Gastroesophageal sphincter (tissue), 4 donors: ENCODE measurements around the gene GNG4. TPM values are rescaled to one million over a fixed set of nuclear protein-coding genes. Genes with fewer than 3 reads are reported as not detected.

ENCODE experiments used
- ATAC-seq: fragments of 150-250 bp; one replicate; pipeline ENCODE4 v1.9.1; 2016; ENCODE audit warnings: mild to moderate bottlenecking, moderate library complexity
- H3K27ac ChIP-seq, 4 donors: fragments of 200-600 bp; sonication (generic) in 3 of 4; 1 replicate in 3 of 4; 2 replicates in 1 of 4; pipeline ENCODE4 v1.5.1; 2016 to 2019
- H3K27me3 ChIP-seq: fragments of 200-600 bp; sonication (generic); one replicate; pipeline ENCODE4 v1.5.1; 2019
- H3K36me3 ChIP-seq, 2 donors: fragments of 200-600 bp; sonication (generic); one replicate each; pipeline ENCODE4 v1.5.1; 2019; ENCODE audit warnings: control low read depth in 1 of 2
- H3K4me1 ChIP-seq, 3 donors: fragments of 200-600 bp; sonication (generic); 1 replicate in 2 of 3; 2 replicates in 1 of 3; pipeline ENCODE4 v1.5.1; 2016 to 2019; ENCODE audit warnings: control low read depth in 2 of 3
- H3K4me3 ChIP-seq, 2 donors: fragments of 200-600 bp; sonication (generic); one replicate each; pipeline ENCODE4 v1.5.1; 2019; ENCODE audit warnings: mild to moderate bottlenecking in 1 of 2, moderate library complexity in 1 of 2
- H3K9me3 ChIP-seq, 3 donors: fragments of 200-600 bp; sonication (generic); one replicate each; pipeline ENCODE4 v1.5.1; 2017 to 2019; ENCODE audit warnings: control low read depth in 2 of 3
- EP300 ChIP-seq: sonication (generic); formaldehyde crosslinking; IDR thresholded peaks from one replicate; pipeline ENCODE4 v1.6.1; 2017; ENCODE audit warnings: antibody characterized with exemption, mild to moderate bottlenecking
- POLR2A ChIP-seq, 2 donors: fragments of 450-650 bp; IDR thresholded peaks; one replicate each; pipeline ENCODE4 v1.6.1; 2017; ENCODE audit warnings: antibody characterized with exemption in 2 of 2, mild to moderate bottlenecking in 2 of 2, moderate library complexity in 1 of 2
- POLR2AphosphoS5 ChIP-seq: sonication (generic); formaldehyde crosslinking; IDR thresholded peaks from one replicate; pipeline ENCODE4 v1.6.1; 2017; ENCODE audit warnings: antibody characterized with exemption
- WGBS, 2 donors: methylation state at CpG; one replicate each; pipeline ENCODE4 v1.1.5; 2018; ENCODE audit warnings: low coverage in 1 of 2; 5-methylcytosine and 5-hydroxymethylcytosine counted together
- total RNA-seq, 4 donors: library from RNA; depleted of rRNA; stranded (reverse); fragments of >200 nt; gene quantifications; one replicate each; pipeline ENCODE4 v1.1.0, GENCODE V29; 2016
- TF ChIP-seq, protein P1 (sequence below), 4 experiments: fragments of 200-600 bp in 2 of 4; fragments of 450-650 bp in 2 of 4; sonication (generic) in 1 of 4; IDR thresholded peaks; one replicate each; pipeline ENCODE4 v1.5.1; 2017 to 2019; ENCODE audit warnings: antibody characterized with exemption in 4 of 4, mild to moderate bottlenecking in 2 of 4, moderate library complexity in 2 of 4

Gene GNG4
- total RNA-seq, 4 donors from 2014 or later = 0.40 to 0.73 (median 0.52) TPM; not detected in 1

DNA sequence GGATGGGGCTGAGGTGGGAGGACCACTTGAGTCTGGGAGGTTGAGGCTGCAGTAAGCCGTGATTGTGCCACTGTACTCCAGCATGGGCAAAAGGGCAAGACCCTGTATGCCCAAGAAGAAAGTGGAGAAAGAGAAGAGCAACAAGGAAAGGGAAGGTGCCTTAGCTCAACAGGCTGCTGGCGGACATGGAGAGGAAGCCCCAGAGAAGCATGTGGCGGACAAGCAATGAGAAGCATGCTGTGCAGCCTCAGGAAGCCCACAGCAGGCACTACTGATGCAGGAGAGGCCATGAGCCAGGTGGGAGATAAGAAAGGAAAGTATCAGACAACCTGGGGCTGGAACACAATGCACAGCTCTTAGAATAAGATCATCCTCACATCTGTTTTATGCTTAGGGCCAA, 32.6 kb upstream of the GNG4 start:
- Histone ChIP-seq H3K27ac (no peak overlapping the region), H3K9me3 (no peaks in the 10 kb centered on the region), H3K4me1 (no peaks in the 10 kb centered on the region), H3K36me3 (peaks cover 0 to 78% of the 10 kb centered on the region in 2 donors), H3K27me3 (no peaks in the 10 kb centered on the region), H3K4me3 (no peak overlapping the region)
- 87 to 94% methylated on average over 3 of the region's 3 CpGs for WGBS, 2 donors
- no peak for ATAC-seq
- TF ChIP-seq POLR2AphosphoS5 (no peak), EP300 (no peak), POLR2A (IDR thresholded peaks at IDR 0.05) (no peak)
- TF ChIP-seq, protein P1, sequence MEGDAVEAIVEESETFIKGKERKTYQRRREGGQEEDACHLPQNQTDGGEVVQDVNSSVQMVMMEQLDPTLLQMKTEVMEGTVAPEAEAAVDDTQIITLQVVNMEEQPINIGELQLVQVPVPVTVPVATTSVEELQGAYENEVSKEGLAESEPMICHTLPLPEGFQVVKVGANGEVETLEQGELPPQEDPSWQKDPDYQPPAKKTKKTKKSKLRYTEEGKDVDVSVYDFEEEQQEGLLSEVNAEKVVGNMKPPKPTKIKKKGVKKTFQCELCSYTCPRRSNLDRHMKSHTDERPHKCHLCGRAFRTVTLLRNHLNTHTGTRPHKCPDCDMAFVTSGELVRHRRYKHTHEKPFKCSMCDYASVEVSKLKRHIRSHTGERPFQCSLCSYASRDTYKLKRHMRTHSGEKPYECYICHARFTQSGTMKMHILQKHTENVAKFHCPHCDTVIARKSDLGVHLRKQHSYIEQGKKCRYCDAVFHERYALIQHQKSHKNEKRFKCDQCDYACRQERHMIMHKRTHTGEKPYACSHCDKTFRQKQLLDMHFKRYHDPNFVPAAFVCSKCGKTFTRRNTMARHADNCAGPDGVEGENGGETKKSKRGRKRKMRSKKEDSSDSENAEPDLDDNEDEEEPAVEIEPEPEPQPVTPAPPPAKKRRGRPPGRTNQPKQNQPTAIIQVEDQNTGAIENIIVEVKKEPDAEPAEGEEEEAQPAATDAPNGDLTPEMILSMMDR (IDR thresholded peaks at IDR 0.05) = no peak

DNA sequence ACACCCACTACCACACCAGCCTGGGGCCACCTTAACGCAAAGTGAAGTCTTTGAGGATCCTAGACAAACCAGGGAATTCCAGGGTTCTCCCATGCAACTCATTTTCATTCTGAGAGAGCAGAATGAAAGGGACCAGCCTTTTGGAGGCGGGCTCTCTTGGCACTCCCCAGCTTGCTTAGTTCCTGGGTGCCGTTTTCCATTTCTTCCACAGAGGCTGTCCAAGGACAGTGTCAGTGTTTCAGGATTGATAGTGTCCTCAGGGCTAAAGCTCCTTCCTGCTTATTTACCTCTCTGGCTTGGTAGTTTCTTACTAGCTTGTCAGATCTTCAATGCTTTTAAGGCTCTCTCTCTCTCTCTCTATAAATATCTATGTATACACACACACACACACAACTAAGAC, 30.1 kb upstream of the GNG4 start:
- Histone ChIP-seq H3K4me1 (no peaks in the 10 kb centered on the region), H3K36me3 (peaks cover 0 to 78% of the 10 kb centered on the region in 2 donors), H3K9me3 (peaks cover 0 to 4% (median 0%) of the 10 kb centered on the region in 3 donors), H3K27me3 (no peaks in the 10 kb centered on the region), H3K4me3 (no peak overlapping the region), H3K27ac (no peak overlapping the region)
- no peak for ATAC-seq
- TF ChIP-seq POLR2AphosphoS5 = no peak
- no peak for TF ChIP-seq EP300
- WGBS, 2 donors = 83 to 100% methylated on average over 1 to 3 of the region's 3 CpGs

DNA sequence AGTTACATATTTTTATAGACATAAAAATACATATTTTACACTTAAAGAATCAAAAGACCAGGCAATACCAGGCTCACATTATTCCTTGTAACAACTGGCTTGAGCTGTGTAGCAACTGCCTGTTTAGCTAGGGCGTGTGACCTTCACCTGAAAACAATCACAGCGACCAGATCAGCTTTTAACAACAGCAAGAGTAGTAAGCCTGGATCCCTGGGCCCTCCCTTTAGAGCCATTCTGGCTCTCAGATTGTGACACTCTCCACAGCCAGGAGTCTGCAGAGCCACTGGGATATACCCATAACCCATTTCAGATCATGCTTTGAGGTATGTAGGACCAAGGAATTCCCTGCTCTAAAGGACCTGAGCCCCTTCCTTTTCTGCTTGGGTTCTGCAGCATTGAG, 29.4 kb upstream of the GNG4 start:
- H3K9me3 ChIP-seq = peaks cover 0 to 4% (median 0%) of the 10 kb centered on the region in 3 donors
- TF ChIP-seq, protein P1 (IDR thresholded peaks at IDR 0.05) = no peak
- TF ChIP-seq EP300 (no peak), POLR2AphosphoS5 (no peak), POLR2A (IDR thresholded peaks at IDR 0.05) (no peak)
- H3K27ac ChIP-seq = no peak overlapping the region
- peaks cover 0 to 78% of the 10 kb centered on the region in 2 donors for H3K36me3 ChIP-seq
- H3K4me3 ChIP-seq = no peak overlapping the region
- H3K4me1 ChIP-seq = no peaks in the 10 kb centered on the region
- ATAC-seq = no peak
- 93 to 100% methylated on average over 1 to 2 of the region's 2 CpGs for WGBS, 2 donors
- no peaks in the 10 kb centered on the region for H3K27me3 ChIP-seq

GRCh38 chr1:235675152-235675890, 25.7 kb upstream of the GNG4 start:
- WGBS, 2 donors = 95 to 96% methylated on average over 4 to 7 of the region's 10 CpGs
- H3K36me3 ChIP-seq = peaks cover 0 to 81% of the 10 kb centered on the region in 2 donors
- ATAC-seq = no peak
- TF ChIP-seq POLR2AphosphoS5 = no peak
- no peak for TF ChIP-seq EP300
- no peak for TF ChIP-seq POLR2A (IDR thresholded peaks at IDR 0.05)
- TF ChIP-seq, protein P1 (IDR thresholded peaks at IDR 0.05) = no peak
- H3K9me3 ChIP-seq = peaks cover 0 to 19% (median 2%) of the 10 kb centered on the region in 3 donors
- H3K4me1 ChIP-seq = no peaks in the 10 kb centered on the region
- H3K27me3 ChIP-seq = no peaks in the 10 kb centered on the region
- no peak overlapping the region for H3K4me3 ChIP-seq
- no peak overlapping the region for H3K27ac ChIP-seq

GRCh38 chr1:235673981-235674380, 24.4 kb upstream of the GNG4 start:
- no peak for TF ChIP-seq EP300
- no peak for TF ChIP-seq POLR2A (IDR thresholded peaks at IDR 0.05)
- TF ChIP-seq, protein P1 (IDR thresholded peaks at IDR 0.05) = no peak
- no peak for TF ChIP-seq POLR2AphosphoS5
- H3K27me3 ChIP-seq = no peaks in the 10 kb centered on the region
- no peak for ATAC-seq
- H3K36me3 ChIP-seq = peaks cover 2 to 90% of the 10 kb centered on the region in 2 donors
- 71 to 77% methylated on average over 2 to 6 of the region's 7 CpGs for WGBS, 2 donors
- H3K9me3 ChIP-seq = peaks cover 0 to 31% (median 2%) of the 10 kb centered on the region in 3 donors
- no peak overlapping the region for H3K4me3 ChIP-seq
- H3K27ac ChIP-seq = no peak overlapping the region
- no peaks in the 10 kb centered on the region for H3K4me1 ChIP-seq
